ENCODE data around the gene CPLX1. TPM values are rescaled to one million over a fixed set of nuclear protein-coding genes. Genes with fewer than 3 reads are reported as not detected.

The CPLX1 gene
- total RNA-seq, 6 experiments from 2014 or later, result 0.12 to 0.32 (median 0.20) TPM; not detected in 1

DNA sequence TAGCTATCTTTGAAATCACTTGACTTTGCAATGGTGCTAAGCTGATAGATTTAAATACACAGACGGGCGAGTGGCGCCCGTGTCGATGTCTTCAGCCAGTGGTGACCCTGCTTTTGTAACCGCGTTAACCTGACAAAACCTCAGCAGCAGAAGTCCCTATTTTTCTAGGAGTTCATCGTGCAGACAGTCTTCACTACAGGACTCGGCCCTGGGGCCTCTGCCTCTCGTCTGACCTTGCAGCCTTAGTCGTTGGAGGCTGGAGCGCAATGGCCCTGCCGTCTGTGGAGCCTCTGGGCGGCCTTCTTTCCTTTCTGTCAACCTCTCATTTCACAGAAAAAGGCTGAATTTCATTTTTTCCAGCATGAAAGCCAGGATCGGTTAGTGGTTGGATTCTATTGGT, 57.9 kb downstream of the CPLX1 start:
- Mint-ChIP-seq H3K9me3 (peaks cover 15% of the 10 kb centered on the region), H3K36me3 (ENCODE audit: low read depth) (peaks cover 66% of the 10 kb centered on the region), H3K27me3 (ENCODE audit: insufficient read depth) (peaks cover 5% of the 10 kb centered on the region), H3K4me1 (ENCODE audit: low read depth) (peaks cover 7% of the 10 kb centered on the region; the same call in 1 of the 2 replicates), H3K4me3 (no peak overlapping the region), H3K27ac (no peak overlapping the region)
- TF ChIP-seq, protein P1, sequence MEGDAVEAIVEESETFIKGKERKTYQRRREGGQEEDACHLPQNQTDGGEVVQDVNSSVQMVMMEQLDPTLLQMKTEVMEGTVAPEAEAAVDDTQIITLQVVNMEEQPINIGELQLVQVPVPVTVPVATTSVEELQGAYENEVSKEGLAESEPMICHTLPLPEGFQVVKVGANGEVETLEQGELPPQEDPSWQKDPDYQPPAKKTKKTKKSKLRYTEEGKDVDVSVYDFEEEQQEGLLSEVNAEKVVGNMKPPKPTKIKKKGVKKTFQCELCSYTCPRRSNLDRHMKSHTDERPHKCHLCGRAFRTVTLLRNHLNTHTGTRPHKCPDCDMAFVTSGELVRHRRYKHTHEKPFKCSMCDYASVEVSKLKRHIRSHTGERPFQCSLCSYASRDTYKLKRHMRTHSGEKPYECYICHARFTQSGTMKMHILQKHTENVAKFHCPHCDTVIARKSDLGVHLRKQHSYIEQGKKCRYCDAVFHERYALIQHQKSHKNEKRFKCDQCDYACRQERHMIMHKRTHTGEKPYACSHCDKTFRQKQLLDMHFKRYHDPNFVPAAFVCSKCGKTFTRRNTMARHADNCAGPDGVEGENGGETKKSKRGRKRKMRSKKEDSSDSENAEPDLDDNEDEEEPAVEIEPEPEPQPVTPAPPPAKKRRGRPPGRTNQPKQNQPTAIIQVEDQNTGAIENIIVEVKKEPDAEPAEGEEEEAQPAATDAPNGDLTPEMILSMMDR (IDR thresholded peaks at IDR 0.05), result no peak
- DNase-seq, result no peak

DNA sequence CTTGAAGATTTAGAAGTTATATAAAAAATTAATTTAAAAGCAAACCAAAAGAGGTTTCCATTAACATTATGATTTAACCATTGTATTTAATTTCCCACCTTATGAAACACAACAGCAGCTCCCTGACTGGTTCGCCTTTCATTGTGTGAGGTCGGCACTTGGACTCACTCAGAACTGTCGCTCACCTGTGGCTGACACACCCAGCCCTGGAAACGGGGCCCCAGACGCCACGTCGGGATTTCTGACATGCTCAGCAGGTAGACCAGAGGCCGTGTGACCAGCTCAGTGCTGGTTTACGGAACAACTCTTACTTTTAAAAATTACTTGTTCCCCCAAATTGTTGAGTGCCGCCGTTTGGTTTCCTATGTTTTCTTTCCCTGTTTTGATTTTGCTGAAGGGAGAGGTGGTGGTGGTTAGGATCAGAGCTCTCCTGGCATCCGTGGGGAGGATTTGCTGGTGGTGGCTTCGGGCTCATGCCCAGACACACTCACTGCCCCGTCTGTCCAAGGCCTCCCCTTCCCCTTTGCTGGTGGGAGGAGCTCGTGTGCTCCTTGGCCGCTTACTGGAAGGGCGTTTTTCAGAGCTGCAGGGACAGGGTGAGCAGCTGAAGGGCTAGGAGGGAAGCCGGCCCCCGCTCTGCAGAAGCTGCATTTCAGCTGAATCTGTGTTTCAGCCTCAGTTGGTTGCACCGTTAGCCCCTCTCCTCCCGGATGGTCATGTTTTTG, 59.2 kb downstream of the CPLX1 start:
- peaks cover 5% of the 10 kb centered on the region for H3K27me3 Mint-ChIP-seq (ENCODE audit: insufficient read depth)
- H3K4me3 Mint-ChIP-seq, result no peak overlapping the region
- H3K9me3 Mint-ChIP-seq, result peaks cover 25% of the 10 kb centered on the region
- no peak for DNase-seq
- TF ChIP-seq, protein P1 (IDR thresholded peaks at IDR 0.05), result no peak
- H3K27ac Mint-ChIP-seq, result peak overlapping the region; percentile 24; the same call in 1 of the 2 replicates
- H3K36me3 Mint-ChIP-seq (ENCODE audit: low read depth), result peaks cover 74% of the 10 kb centered on the region
- peaks cover 7% of the 10 kb centered on the region; the same call in 1 of the 2 replicates for H3K4me1 Mint-ChIP-seq (ENCODE audit: low read depth)

DNA sequence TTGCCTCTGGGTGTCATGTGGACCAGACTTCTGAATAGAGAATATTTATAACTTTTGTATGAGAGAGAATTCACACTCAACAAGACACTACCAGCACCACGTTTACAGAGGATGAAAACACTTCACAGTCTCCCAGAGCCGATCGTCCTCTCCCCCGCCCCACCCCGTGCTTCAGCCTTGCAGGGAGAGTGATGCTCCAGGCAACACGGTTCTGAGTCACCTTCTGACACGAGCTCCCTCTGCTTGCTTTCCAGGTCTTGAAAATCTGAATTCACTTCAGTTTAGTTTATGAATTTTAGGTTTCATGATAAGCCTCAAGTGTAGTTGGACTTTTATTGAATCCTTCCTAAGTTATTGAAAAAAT, 59.8 kb downstream of the CPLX1 start:
- Mint-ChIP-seq H3K9me3 (peaks cover 31% of the 10 kb centered on the region), H3K4me1 (ENCODE audit: low read depth) (peaks cover 7% of the 10 kb centered on the region; the same call in 1 of the 2 replicates), H3K36me3 (ENCODE audit: low read depth) (peaks cover 78% of the 10 kb centered on the region), H3K27ac (no peak overlapping the region; the same call in 1 of the 2 replicates), H3K27me3 (ENCODE audit: insufficient read depth) (peaks cover 8% of the 10 kb centered on the region), H3K4me3 (no peak overlapping the region)
- DNase-seq, result peak; percentile 37
- TF ChIP-seq, protein P1 (IDR thresholded peaks at IDR 0.05), result no peak

DNA sequence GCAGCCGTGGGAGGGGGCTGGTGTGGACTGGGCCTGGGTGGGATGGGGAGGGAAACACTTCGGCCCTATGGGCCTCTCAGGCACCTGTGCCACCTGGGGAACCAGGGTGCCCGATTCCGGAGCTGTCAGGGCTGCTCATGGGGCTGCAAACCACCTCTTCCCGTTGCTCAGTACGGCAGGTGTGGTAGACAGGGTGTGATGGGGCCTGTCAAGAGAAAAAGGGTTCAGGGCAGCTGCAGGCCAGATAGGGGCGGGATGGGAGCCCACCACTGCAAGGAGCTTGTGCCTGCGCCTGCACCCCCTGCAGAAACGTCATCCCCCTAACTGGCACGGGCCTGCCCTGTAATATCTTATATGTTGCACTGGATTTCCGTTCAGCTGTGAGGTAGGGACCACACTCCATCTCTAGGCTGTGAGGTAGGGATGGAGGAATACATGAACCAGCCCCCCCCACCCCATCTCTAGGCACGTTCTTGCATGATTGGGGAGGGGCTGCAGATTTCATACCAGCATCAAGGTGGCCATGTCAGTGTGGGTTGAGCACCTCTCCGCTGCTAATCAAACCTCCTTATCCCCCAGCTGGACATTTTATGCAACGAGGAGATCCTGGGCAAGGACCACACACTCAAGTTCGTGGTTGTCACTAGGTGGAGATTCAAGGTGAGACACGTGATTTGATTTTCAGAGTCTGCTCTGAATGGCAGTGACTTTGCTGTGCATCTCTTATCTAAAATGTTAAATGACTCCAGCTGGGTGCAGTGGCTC, 61.3 kb downstream of the CPLX1 start:
- Mint-ChIP-seq H3K4me1 (ENCODE audit: low read depth) (peaks cover 7% of the 10 kb centered on the region; the same call in 1 of the 2 replicates), H3K27me3 (ENCODE audit: insufficient read depth) (peaks cover 19% of the 10 kb centered on the region), H3K27ac (peak overlapping the region; percentile 46; the same call in 1 of the 2 replicates), H3K4me3 (peak overlapping the region; percentile 15; the same call in 1 of the 2 replicates), H3K9me3 (peaks cover 46% of the 10 kb centered on the region), H3K36me3 (ENCODE audit: low read depth) (peaks cover 83% of the 10 kb centered on the region)
- DNase-seq, result no peak
- TF ChIP-seq, protein P1 (IDR thresholded peaks at IDR 0.05), result no peak

DNA sequence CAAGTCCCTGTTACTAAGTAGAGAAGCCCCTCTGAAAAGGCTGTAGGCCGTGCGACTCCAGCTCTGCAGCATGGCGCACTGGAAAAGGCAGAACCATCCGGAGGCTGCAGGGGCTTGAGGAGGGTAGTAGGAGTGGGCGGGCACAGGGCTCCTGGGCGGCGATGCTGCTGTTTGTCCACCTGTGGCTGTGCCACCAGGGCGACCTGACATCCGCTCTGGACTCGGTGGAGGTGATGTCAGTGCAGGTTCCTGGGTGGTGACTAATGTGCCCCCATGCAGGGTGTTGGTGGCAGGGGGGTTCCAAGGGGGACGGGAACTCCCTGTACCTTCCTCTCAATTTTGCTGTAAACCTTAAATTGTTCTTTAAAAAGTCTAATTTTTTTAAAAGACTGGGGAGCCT, 62.0 kb downstream of the CPLX1 start:
- H3K27ac Mint-ChIP-seq, result 0 out of 2 replicates have a peak overlapping the region, but pooled peaks have one; percentile 24
- no peak overlapping the region for H3K4me3 Mint-ChIP-seq

More for the DNA sequence above, 62.0 kb downstream of the CPLX1 start:
- Mint-ChIP-seq H3K36me3 (ENCODE audit: low read depth) (peaks cover 78% of the 10 kb centered on the region), H3K4me1 (ENCODE audit: low read depth) (peaks cover 7% of the 10 kb centered on the region; the same call in 1 of the 2 replicates), H3K9me3 (peaks cover 46% of the 10 kb centered on the region), H3K27me3 (ENCODE audit: insufficient read depth) (peaks cover 19% of the 10 kb centered on the region)
- no peak for DNase-seq
- TF ChIP-seq, protein P1 (IDR thresholded peaks at IDR 0.05), result no peak

Measured in HFFc6 (cell line).